Activated effector memory CD4-positive, alpha-beta T cell treated with anti-CD3 and anti-CD28 coated beads, Interleukin-2, amount 50 U/mL, for 16 hours (primary cell): ENCODE results near the gene HMCN2.

Source experiments
- DNase-seq: peaks from one replicate; pipeline ENCODE4 v3.0.0-alpha.2; 2020

Gene HMCN2

DNA sequence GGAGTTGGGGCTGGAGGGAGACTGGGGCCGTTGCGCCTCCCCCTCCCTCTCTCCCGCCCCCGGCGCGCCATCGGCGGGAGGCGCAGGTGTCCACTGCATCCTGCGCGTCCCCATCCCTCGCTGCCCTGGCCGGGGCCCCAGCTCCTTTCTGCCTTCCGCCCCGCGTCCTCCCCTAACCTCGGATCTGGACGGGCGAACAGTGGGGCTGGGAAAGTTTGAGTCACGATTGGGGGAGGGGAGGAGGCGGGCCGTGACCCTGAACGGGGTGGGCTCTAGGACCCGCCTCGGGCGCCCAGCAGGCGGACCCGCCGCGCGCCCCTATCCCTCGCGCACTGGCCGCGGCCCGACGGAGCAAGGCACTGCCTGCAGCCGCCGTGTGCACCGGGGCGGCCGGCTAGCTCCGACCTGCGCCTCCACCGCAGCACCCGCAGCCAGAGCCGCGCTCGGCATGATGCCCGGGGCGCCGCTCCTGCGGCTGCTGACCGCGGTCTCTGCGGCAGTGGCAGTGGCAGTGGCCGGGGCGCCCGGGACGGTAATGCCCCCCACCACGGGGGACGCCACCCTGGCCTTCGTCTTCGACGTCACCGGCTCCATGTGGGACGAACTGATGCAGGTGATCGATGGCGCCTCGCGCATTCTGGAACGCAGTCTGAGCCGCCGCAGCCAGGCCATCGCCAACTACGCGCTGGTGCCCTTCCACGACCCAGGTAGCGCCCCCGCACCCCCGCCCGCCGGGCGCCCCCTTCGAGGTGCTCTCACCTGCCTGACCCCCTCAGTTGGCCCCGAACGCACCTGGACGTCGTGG is at the start of gene HMCN2:
TSS of gene HMCN2 (plus strand) at position 330 of the 805 bp plus-strand sequence. CDS start at position 449, 119 bp downstream.
- DNase-seq: no peak

DNA sequence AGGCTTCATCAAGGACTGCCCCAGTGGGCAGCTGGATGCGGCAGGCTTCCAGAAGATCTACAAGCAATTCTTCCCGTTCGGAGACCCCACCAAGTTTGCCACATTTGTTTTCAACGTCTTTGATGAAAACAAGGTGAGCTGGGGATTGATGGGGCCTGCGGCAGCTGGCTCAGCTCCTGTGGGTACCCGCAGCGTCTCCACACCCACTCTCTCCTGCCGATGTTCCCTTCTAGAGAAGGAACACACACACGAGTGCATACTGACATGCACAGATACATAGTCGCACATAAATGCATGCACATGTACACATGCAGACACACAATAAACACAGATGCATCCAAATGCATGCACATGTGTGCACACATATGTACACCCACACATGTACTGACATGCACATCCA is 47.7 kb upstream of the HMCN2 start:
- DNase-seq: no peak

- DNase-seq: no peak
Measured at GRCh38 chr9:130219661-130220096, 45.9 kb upstream of the HMCN2 start.

- DNase-seq: no peak
Measured at GRCh38 chr9:130220352-130220751, 45.2 kb upstream of the HMCN2 start.

DNA sequence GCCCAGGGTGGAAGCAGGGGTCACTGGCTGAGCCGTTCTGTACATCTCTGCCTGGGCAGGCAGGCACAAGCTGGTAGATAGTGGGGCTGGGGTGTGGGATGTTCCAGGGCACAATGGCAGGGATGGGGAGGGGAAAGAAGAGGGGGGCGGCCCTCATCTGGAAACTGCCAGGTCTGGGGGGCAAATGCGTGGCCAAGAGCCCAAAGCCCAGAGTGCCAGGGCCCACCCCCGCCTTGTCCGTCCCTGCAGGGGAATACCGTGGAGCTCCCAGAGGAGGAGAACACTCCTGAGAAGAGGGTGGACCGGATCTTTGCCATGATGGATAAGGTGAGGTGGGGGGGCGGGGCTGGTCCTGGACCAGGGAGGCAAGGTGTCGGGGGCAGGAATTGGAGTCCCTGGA is 42.7 kb upstream of the HMCN2 start:
- no peak for DNase-seq

GRCh38 chr9:130225071-130225470 is 40.5 kb upstream of the HMCN2 start:
- no peak for DNase-seq

- no peak for DNase-seq
Measured at GRCh38 chr9:130225586-130225985, 40.0 kb upstream of the HMCN2 start.

DNA sequence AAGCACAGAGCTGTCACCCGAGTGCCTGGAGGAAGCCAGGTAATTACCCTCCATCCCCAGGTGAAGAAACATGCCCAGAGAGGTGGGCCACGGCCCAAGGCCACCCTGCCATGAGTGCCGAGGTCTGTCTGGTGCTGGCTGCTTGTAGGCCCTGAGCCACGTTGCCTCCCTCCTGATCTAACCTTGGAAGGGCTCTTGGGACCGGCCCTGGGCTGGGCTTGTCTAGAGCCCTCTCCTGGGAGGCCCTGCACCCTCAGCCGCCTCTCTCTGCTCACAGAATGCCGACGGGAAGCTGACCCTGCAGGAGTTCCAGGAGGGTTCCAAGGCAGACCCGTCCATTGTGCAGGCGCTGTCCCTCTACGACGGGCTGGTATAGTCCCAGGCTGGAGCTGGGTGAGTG is 39.4 kb upstream of the HMCN2 start:
- DNase-seq: no peak

DNA sequence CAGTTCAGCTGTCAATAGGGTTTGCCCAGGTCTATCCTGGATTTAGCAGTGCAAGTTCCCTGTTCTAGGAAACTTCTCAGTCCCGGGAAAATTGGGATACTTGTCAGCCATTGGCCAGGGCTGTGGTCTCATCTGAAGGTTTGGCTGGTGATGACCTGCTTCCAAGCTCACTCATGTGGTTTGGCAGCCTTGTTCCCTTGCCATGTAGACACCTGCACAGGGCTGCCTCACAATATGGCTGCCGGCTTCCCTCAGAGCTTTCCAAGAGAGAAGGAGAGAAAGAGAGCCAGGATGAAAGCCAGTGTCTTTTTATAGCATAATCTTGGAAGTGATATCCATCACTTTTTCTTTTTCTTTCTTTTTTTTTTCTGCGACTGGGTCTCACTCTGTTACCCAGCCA is 37.7 kb upstream of the HMCN2 start:
- DNase-seq: no peak

DNA sequence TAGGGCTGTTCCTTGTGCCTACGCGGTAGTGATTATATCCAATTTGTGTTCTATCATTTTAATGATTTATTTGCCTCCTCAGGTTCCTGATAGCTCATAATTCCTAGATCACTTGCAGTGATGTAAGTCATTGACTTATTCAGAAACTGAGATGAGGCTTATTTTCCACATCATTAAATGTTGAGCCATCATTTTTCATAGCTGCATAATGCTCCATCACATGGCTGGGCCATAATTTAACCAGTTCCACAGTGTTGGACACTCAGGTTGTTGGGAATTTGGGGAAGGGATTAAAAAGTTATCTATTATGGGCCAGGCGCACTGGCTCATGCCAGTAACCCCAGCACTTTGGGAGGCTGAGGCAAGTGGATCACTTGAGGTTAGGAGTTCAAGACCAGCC is 35.8 kb upstream of the HMCN2 start:
- no peak for DNase-seq

GRCh38 chr9:130230631-130231030 is 34.9 kb upstream of the HMCN2 start:
- DNase-seq: no peak

DNA sequence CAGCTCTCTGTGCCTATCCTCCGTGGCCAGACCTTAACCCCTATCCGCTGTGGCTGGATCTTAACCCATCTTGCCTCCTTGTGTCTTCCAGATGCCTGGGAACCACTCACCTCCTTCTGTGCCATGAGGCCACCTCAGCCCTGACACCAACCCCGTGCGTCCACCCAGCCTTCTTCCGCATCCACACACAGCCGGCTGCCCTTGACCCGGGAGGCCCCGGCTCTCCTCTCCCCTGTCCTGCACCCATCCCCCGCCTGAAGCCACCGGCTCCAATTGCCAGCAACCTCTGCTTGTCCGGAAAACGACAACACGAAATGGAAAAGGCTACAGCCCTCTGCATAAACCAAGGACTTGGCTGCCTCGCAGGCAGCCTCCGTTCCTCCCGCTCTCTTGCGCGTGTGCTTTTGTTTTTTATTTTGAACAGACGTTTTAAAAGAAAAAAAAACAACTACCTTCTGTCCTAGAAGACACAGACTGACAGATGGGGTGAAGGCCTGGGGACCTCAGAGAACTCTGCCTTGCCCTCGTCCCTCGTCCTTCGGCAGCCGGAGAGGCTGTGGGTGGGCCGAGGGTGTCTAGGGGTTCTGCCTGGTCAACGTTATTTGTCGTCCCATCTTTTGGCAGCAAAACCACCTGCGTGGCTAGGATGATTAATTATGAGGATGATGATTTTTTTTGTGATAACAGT is 32.5 kb upstream of the HMCN2 start:
- no peak for DNase-seq

GRCh38 chr9:130233587-130233945 is 32.0 kb upstream of the HMCN2 start:
- DNase-seq: no peak

GRCh38 chr9:130234340-130235260 is 31.0 kb upstream of the HMCN2 start:
- no peak for DNase-seq

- DNase-seq: peak; percentile 90
Measured at GRCh38 chr9:130235558-130236435, 29.8 kb upstream of the HMCN2 start.

DNA sequence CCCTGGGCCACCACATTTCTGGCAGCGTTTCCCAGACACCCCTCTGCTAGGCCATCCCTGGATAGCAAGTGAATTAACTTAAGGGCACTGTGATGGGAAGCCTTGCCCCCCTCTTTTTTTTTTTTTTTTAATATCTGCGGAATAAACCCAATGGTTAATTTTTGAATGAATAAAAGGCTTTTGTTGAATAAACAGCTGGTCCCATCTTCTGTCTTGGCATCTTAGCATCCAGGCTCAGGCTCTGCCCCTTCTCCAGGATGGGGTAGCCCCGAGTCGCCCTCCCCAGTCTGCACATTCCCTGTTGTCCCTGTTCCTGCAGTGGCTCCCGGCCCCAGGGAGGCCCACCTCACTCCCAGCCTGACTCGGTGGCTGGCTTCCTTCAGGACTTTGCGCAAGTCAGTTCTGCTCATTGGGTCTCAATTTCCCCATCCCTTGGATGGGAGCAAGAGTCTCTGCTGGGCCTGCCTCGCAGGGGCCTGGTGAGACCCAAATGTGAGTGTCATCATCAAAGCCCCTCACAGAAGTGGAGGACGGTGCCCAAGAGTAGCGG is 29.0 kb upstream of the HMCN2 start:
- no peak for DNase-seq

GRCh38 chr9:130237076-130237475 is 28.5 kb upstream of the HMCN2 start:
- DNase-seq: no peak

DNA sequence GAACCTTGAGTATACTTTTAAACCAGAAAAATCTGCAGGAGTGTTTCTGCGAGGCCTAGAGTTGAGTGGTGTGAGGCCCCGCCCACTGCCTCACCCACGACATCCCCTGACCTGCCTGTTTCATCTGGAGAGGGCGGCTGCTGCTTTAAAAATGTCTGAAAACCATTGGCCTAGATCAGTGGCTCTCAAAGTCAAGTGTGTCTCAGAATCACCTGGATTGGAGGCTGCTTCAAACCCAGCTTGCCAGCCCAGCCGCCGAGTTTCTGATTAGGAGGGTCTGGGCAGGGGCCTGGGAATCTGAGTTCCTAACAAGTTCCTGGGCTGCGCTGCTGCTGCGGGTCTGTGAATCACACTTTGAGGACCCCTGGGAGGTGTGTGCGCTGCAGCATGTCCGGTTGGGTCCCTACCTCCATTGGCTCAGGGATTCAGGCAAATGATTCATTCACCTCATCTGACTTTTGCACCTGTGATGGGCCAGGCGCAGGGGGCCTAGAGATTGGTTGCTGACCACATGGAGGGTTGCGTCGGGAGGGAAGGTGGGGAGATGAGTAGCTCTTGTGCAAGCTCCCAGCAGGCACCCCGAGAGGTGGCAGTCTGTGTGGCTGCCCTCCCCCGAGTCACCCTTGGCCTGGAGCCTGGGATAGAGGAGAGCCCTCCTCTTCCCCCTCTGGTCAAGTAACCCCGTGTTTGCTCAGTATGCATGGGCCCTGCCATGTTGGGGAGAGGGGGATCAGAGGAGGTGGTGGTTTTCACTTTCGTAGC is 27.6 kb upstream of the HMCN2 start:
- DNase-seq: no peak

DNA sequence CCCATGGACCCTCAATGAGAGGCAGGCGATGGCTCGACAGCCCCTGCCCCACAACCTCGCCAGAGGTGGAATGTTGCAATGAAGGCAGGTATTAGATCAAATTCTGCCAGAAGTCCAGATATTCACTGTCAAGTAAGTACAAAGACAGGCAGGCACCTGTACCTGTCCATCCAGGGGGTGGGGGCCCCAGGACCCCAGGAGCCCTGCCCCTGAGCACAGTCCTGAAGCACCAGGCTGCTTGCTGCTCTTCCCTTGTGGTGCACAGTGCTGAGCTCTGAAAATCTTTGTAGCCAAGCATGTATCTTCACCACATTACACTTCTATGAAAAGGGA is 26.2 kb upstream of the HMCN2 start:
- no peak for DNase-seq

- peak; percentile 80 for DNase-seq
Measured at GRCh38 chr9:130239741-130240241, 25.8 kb upstream of the HMCN2 start.
